ENCODE data around the gene SMARCA5.
"Not testable (repeated sequence)": the region's sequence is repeated elsewhere in the genome, so short reads cannot be mapped to it uniquely, and the experiment has no call there.

SMARCA5 gene, protein sequence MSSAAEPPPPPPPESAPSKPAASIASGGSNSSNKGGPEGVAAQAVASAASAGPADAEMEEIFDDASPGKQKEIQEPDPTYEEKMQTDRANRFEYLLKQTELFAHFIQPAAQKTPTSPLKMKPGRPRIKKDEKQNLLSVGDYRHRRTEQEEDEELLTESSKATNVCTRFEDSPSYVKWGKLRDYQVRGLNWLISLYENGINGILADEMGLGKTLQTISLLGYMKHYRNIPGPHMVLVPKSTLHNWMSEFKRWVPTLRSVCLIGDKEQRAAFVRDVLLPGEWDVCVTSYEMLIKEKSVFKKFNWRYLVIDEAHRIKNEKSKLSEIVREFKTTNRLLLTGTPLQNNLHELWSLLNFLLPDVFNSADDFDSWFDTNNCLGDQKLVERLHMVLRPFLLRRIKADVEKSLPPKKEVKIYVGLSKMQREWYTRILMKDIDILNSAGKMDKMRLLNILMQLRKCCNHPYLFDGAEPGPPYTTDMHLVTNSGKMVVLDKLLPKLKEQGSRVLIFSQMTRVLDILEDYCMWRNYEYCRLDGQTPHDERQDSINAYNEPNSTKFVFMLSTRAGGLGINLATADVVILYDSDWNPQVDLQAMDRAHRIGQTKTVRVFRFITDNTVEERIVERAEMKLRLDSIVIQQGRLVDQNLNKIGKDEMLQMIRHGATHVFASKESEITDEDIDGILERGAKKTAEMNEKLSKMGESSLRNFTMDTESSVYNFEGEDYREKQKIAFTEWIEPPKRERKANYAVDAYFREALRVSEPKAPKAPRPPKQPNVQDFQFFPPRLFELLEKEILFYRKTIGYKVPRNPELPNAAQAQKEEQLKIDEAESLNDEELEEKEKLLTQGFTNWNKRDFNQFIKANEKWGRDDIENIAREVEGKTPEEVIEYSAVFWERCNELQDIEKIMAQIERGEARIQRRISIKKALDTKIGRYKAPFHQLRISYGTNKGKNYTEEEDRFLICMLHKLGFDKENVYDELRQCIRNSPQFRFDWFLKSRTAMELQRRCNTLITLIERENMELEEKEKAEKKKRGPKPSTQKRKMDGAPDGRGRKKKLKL

DNA sequence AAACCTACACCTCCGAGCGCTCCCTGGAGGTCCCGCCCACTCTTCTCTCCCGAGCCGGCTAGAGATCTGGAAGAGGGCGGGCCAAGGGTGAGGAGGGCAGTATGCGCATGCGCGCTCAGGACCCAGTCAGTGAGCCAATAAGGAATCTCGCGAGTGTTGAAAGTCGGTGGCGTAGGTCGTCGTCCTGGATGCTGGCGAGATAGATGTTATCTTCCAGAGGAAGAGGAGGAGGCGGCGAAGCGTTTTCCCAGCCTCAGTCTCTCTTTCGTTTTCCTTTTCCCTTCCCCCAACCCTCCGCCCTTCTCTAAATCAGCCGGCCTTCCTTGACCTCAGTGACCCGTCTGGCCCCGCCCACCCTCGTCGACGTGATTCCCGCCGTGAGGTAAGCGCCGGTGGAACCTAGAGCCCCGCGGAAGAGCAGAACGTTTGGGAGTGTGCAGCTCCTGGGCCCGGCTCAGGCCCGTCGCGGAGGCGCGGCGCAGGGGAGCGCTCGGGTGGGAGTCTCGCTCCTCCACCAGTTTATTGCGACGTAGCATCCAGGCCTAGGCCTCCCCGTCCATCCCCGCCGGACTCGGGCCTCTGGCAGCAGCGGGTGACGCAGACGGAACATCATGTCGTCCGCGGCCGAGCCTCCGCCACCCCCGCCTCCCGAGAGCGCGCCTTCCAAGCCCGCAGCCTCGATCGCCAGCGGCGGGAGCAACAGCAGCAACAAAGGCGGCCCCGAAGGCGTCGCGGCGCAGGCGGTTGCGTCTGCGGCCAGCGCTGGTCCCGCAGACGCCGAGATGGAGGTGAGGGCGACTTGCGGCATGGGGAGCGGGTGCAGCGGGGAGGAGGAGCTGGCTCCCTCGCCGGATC is at the start of gene SMARCA5:
Gene SMARCA5, plus strand, starts transcription at position 389 of the 855 bp plus-strand sequence. Its CDS starts 223 bp downstream, at position 612.
- peak; percentile 97 for DNase-seq

DNA sequence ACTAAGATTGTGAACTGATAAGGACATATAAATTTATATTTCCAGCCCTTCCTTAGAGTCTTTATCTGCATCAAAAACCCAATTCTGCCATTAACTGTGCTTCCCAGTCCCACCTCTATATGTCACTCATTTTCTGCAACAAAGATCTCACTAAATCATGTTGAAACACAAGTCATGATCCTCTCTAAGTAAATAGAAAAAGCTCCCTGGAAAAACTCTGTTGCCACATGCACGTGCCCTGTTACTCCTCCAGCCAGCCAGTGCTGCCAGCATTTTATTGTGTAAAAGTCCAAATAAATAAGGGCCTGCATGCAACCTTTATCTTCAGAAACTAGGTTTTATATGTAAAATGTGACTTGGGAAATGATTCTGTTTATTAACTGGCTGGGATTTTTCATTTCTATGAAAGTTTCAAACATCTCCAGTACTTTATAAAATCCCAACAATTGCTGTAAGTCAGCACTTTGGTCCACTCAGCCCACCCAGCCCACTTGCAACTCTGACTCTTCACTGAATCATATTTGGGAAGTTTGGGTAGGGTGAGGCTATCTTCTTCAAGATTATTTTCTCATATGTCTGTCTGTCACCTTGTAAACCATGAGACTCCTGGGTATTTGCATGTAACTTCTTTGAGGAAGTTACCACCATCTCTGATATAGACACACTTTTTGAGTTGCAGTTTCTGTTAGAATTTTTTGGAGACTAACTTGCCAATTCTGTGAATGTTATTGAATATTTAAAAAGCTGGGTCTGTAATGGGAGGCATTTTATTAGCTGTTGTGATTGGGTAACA is 40.0 kb upstream of the SMARCA5 start:
- no peak for DNase-seq

DNA sequence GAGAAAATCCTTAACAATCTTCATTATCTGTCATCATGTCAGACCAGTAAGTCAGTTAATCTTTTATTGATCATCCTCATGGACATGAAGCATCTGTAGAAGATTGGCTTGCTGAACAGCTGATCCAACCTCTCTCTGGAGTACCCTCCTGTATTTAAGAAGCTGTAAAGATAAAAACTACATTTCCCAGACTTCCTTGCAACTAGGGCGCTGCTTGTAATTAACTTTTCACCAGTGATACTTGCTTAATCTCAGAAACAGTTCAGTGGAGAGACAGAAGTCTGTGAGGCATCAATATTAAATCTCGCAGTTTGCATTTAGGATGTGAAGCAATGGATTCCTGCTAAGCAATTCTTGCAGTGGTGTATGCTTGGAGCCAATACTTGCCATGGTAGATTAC is 36.0 kb upstream of the SMARCA5 start:
- DNase-seq: no peak

DNA sequence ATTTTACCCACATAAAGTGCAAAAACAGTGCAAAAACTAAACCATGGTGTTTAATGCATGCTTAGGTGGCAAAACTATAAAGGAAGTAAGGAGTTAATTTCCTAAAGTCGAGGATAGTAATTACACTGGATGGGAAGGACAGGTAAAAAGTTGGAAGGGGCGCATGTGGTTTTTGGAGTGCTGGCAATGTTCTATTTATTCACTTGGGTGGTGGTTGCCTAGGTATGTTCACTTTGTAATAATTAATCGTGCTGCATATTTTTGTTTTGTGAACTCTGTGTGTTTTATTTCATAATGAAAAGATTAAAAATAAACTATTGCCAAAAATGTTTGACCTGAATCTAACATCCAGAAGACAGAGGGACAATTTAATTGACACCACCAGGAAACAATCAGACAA is 32.1 kb upstream of the SMARCA5 start:
- DNase-seq: no peak

DNA sequence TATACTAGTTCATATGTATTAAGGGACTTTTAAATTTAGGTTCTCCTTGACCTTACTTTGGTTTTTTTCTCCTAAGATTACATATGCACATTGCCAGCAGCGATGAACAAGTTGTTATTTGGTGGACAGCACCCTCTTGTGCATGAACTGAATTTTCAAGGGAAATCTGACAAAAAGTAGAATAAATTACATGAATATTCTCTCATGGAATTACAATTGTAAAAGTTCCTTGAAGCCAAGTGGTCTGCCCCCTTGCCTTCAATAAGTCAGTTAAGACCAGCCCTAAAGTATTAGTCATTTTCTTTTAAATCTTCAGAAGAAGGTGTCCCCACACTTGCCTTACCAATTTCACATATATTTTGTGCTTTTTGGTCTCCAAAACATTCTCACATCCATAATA is 30.7 kb upstream of the SMARCA5 start:
- no peak for DNase-seq

DNA sequence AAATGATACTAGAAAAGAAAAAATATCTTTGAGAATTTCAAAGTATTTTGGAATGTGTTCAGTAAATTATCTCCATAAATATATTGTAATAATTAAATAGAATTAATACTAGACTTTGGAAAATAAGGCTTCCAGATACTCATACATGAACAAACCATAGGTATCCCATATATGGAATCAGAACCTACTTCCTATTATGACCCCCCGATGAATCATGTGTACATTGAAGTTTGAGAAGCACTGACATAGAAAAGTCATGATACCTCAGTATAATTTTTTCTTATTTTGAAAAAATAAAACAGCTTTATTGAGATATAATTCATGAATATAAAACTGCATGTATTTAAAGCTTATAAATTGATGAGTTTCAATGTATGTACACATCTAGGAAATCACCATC is 27.2 kb upstream of the SMARCA5 start:
- no peak for DNase-seq

DNA sequence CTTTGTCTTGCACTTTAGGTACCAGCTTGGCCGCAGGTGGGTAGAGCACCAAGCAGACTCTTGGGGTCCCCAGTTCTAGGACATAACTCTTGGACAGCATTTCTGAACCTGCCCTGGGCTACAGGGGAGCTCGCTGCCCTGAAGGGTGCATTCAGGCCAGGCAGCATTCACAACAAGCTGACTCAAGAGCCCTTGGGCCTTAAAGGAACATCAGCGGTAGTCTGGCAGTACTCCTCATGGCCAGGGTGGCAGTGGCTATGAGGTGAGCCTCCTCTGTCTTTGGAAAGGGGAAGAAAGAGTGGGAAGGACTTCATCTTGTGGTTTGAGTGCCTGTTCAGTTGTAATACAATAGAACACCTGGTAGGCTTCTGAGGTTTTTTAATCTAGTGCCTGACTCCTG is 24.8 kb upstream of the SMARCA5 start:
- DNase-seq: no peak

DNA sequence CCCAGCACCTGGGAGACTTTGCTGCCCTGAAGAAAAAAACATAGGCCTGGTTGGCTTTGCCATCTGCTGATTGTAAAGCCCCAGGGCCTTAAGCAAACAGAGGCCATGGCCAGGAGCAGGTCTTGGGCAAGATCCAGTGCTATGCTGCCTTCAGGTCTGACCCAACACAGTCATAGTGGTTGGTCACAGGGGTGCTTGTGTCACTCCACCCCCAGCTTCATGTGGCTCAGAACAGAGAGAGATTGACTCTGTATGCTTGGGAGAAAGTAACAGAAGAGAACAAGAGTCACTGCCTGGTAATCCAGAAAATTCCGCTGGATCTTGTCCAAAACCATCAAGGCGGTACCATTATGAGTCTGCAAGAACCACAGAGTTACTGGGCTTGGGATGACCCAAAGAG is 24.4 kb upstream of the SMARCA5 start:
- no peak for DNase-seq

DNA sequence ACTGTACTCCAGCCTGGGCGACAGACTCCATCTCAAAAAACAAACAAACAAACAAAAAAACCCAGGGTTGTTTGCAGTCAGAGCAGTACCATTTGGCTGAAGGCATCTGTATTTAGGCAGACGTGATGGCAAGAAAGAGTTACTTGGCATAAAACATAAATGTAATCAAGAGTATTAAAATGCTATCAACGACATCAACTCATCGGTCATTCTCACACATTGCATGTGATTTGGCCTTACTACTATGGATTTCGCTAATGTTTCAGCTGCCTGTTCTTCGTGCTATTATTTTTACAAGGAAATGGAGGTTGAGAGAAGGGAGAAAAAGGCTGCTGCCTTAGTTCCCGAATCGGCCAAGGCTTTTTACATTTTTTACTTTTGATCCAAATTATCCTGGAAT is 15.5 kb upstream of the SMARCA5 start:
- DNase-seq: no peak

DNA sequence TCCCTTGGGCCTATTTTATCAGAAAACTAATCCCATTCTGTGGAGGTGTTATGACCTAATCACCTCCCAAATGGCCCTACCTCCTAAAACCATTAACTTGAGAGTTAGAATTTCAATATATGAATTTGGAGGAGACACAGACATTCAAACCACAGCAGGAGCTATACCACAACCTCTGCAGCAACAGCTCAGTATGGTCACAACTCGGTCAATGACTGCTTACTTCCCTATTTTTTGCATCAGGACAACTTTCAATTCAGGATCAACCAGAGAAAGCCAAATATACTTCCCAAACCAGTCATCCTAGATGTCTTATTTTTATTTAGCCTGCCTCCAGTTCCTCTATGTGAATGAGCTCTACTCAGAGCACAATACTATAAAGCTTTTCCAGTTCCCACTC is 11.3 kb upstream of the SMARCA5 start:
- DNase-seq: no peak

DNA sequence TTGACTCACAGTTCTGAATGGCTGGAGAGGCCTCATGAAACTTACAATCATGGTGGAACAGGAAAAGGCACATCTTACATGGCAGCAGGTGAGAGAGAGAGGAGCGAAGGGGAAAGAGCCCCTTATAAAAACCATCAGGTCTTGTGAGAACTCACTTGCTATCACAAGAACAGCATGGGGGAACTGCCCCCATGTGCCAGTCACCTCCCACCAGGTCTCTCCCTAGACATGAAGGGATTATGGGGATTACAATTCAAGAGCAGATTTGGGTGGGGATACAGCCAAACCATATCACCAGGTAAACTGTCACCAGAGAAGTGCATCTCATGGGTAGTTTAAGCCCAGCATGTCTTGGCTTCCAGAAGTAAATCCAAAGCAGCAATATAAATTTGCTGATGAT is 7.5 kb upstream of the SMARCA5 start:
- no peak for DNase-seq

DNA sequence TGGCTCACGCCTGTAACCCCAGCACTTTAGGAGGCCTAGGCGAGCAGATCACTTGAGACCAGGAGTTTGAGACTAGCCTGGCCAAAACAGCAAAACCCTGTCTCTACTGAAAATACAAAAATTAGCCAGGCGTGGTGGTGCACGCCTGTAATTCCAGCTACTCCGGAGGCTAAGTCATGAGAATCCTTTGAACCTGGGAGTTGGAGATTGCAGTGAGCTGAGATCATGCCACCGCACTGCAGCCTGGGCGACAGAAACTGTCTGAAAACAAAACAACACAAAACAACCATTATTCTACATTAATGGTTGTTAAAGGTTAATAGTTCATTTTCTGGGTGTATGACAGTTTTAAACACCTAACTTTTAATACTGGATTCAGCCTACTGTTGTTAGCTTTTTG is 1.6 kb upstream of the SMARCA5 start:
- no peak for DNase-seq

DNA sequence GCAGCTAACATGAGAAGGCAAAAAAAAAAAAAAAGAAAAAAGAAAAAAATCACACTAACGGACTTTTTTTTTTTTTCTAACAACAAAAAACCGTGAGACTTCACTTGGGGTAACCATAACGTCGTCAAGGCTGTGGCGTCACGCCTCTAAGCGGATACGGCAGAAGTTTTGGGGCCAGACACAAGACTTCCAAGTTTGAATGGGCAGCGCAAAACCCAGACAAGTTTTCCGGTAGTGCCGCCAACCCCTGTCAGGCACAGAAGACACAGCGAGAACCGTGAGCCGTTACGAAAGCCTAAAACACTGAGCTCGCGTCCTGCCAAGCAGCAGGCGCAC is 556 bp upstream of the SMARCA5 start:
- no peak for DNase-seq

DNA sequence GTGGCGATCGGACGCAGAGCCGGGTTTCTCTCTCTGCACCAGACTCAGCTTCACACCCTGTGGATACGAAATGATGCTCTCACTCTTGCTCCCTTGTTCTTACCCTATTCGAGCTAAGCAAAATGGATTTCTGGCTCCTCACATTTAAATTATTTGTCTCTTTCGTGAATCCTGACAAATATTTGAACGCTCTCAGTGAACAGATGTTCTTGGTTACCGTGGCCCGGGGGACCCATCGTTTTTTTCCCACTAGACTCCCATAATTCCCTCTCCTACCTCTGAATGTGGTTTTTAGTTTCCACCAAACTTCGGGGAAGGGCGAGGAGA is 630 bp downstream of the SMARCA5 start:
- no peak for DNase-seq

DNA sequence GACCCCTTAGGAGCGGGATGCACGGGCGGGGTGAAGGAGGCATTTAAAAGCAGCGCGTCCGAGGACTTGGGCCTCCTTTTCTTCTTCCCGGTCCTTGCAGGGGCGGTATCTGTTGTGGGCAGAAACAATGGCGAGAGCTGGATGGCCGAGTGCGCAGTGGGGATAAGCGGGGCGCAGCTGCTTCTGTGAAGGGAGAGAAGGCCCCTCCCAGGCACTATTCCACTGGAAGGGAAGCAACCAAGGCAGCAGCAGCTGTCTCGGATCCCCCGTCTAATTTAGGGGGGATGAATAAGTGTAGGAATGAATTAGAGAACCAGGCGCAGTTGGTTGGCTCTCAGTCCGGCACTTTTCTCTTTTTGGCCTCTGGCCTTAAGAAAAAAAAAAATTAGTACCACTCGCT is 995 bp downstream of the SMARCA5 start:
- peak; percentile 82 for DNase-seq

DNA sequence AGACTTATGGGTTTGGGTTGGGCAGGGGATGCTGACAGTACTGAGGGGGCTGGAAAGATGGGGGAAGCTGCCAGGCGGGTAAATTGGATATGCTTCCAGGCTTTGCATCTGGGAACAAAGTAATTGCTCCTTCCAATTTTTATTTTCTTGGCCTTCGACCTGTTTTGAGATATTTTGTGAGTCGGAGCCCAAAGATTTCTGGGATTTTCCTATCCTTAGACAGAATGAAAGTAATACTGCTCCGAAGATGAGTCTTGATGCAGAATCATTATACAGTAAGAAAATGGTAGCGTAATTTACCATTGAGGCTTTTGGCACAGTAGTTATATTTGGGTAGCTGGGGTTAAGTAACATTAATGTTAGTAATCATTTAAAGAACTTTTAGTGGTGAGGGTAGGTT is 1.4 kb downstream of the SMARCA5 start:
- DNase-seq: no peak

DNA sequence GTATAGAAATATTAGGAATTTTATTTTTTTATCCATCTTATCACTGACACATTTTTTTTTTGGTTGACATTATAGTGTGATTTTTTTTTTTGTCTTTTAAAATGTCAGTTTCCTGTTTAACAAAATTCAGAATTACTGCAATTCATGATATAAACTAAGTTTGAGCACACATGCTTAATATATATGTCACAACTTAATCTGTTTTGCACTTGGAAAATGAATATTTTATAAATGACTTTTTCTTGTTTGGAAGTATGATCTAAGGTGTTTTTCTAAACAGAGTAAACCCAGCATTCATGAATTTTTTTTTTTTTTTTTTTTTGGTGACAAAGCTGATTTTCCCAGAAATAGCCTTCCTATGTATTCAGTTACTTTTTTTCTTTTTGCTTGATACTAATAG is 2.4 kb downstream of the SMARCA5 start:
- DNase-seq: no peak

DNA sequence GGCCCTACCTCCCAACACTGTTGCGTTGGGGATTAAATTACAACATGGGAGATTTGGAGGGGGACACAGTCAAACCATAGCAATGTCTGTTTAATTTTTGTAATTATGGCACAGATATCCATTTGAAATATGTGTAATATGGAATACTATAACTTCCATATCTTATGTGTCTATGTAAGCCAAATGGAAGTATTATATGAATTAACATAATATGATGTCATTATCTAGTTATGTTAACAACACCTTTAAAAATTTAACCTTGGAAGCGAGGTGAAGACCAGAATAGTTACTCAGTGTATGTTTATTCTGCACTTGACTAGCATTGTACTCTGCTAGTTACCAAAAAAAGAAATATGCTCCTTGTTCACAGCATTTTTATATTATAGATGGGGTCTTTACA is 4.3 kb downstream of the SMARCA5 start:
- no peak for DNase-seq

DNA sequence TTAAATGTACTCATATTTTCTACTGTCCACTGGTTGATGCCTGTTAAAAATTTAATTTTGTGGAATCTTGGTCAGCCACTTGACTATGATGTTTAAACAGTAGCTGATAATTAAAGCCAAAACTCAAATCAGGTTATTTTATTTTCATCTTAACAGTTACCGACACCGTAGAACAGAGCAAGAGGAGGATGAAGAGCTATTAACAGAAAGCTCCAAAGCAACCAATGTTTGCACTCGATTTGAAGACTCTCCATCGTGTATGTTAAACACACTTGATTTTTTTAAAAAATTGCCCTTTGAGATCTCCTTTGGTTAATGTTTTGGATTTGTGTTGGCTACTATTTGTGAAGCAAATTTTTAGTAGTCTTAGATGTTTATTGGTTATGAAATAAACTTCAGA is 10.7 kb downstream of the SMARCA5 start:
- no peak for DNase-seq

DNA sequence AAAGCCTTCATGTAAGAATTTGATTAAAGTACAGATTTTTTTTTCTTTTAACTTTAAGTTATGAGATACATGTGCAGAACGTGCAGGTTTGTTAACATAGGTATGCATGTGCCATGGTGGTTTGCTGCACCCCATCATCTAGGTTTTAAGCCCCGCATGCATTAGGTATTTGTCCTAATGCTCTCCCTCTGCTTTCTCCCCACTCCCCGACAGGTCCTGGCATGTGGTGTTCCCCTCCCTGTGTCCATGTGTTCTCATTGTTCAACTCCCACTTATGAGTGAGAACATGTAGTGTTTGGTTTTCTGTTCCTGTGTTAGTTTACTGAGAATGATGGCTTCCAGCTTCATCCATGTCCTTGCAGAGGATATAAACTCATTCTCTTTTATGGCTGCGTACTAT is 14.5 kb downstream of the SMARCA5 start:
- DNase-seq: not testable (repeated sequence)

DNA sequence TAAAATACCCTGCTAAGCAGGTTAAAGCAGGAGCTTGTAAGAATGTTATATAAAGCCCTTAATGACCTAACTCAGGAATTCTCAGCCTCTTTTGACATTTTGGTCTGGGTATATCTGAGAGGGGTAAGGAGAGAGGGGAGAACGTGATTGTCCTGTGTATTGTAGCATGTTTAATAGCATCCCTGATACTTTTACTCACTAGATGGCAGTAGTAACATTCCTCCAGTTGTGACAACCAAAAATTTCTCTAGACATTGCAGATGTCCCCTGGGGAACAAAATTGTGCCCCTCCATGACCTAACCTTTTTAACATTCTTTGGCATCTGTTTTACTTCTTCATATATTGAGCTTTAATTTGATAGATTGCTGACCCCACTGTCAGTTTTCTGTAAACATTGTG is 17.9 kb downstream of the SMARCA5 start:
- no peak for DNase-seq

DNA sequence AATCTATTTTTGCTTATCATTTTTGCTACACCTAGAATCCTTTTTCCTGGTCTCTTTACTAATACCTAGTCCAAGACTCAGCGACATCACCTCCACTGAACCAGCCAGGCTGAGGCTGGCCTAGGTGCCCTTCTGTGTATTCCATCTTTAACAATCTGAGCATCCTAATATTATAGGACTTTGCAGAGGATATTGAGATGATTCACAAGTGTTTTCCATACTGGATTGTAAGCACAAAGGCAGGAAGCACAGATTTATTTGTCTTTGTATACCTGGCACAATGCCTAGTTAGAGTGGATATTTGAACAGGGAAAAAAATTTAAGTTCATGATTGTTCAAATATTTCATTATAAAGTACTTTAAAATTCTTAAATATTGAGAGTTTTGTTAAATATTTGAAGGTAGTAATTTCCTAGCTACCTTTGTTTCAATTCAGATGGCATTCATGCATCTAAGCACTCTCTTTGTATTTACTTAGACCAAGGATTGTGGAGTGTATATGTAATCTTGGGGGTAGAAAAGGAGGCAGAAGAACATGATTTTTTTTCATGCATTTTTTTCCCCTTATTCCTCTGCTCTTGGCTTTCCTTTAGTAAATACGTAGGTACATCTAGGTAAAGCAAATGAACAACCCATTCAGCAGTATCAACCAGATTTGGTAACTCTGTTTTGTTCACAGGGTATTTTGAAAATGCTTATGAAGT is 18.4 kb downstream of the SMARCA5 start:
- no peak for DNase-seq
